GM12878 (cell line): ENCODE measurements around the gene HJURP.

Experiments used
- BCL3 ChIP-seq: IDR thresholded peaks from 2 replicates; pipeline ENCODE4 v1.6.1; 2011; ENCODE audit warnings: borderline replicate concordance, low read depth, mild to moderate bottlenecking, moderate library complexity, low read length; ENCODE audit not compliant: insufficient read depth, poor library complexity, severe bottlenecking
- POLR2A ChIP-seq: IDR thresholded peaks from 2 replicates; pipeline ENCODE4 v1.6.1; 2011; ENCODE audit warnings: low read depth, mild to moderate bottlenecking, low read length
- POLR2AphosphoS5 ChIP-seq: IDR thresholded peaks from 2 replicates; pipeline ENCODE4 v1.6.1; 2011; ENCODE audit warnings: mild to moderate bottlenecking, low read length, inconsistent platforms
- TF ChIP-seq, protein P1 (sequence below): IDR thresholded peaks from 2 replicates; pipeline ENCODE4 v1.6.1; 2012; ENCODE audit warnings: low read depth, low read length, improper control_type of control experiment
- TF ChIP-seq, protein P2 (sequence below), 3 experiments: IDR thresholded peaks in 2 of 3; conservative IDR thresholded peaks in 1 of 3; 2 replicates each; pipeline ENCODE4 v1.5.1; 2011; ENCODE audit warnings: low read depth in 3 of 3, low read length in 3 of 3, mild to moderate bottlenecking in 3 of 3, control low read depth in 2 of 3, moderate library complexity in 2 of 3, inconsistent platforms in 1 of 3, mixed read lengths in 1 of 3; ENCODE audit not compliant: control insufficient read depth in 2 of 3, insufficient read depth in 1 of 3; ENCODE audit errors: extremely low read depth in 1 of 3

- TF ChIP-seq POLR2AphosphoS5 = no peak
- no peak for TF ChIP-seq BCL3
- TF ChIP-seq, protein P1, sequence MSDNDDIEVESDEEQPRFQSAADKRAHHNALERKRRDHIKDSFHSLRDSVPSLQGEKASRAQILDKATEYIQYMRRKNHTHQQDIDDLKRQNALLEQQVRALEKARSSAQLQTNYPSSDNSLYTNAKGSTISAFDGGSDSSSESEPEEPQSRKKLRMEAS = no peak
- TF ChIP-seq, protein P2, sequence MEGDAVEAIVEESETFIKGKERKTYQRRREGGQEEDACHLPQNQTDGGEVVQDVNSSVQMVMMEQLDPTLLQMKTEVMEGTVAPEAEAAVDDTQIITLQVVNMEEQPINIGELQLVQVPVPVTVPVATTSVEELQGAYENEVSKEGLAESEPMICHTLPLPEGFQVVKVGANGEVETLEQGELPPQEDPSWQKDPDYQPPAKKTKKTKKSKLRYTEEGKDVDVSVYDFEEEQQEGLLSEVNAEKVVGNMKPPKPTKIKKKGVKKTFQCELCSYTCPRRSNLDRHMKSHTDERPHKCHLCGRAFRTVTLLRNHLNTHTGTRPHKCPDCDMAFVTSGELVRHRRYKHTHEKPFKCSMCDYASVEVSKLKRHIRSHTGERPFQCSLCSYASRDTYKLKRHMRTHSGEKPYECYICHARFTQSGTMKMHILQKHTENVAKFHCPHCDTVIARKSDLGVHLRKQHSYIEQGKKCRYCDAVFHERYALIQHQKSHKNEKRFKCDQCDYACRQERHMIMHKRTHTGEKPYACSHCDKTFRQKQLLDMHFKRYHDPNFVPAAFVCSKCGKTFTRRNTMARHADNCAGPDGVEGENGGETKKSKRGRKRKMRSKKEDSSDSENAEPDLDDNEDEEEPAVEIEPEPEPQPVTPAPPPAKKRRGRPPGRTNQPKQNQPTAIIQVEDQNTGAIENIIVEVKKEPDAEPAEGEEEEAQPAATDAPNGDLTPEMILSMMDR (IDR thresholded peaks at IDR 0.05 in 2 of 3, conservative IDR thresholded peaks at IDR 0.05 in 1 of 3; ENCODE audit: control insufficient read depth in 2 of 3, extremely low read depth in 1 of 3, insufficient read depth in 1 of 3, low read depth in 3 of 3, low read length in 3 of 3) = no peak
- no peak for TF ChIP-seq POLR2A
These were observed 12.1 kb upstream of the HJURP start for GRCh38 chr2:233866479-233866878.
